BE2C (cell line): Measurements from ENCODE around the gene KIAA0825.

Experiments used
- DNase-seq: peaks from one replicate; pipeline ENCODE4 v3.0.0-alpha.2; 2020
- H3K27me3 ChIP-seq: fragments of 250-450 bp; sonication (Bioruptor Pico); 2 replicates; pipeline ENCODE4 v1.5.1; 2020; ENCODE audit warnings: mild to moderate bottlenecking
- H3K36me3 ChIP-seq: fragments of 250-450 bp; sonication (Bioruptor Pico); 2 replicates; pipeline ENCODE4 v1.5.1; 2020; ENCODE audit warnings: mild to moderate bottlenecking
- H3K4me1 ChIP-seq: fragments of 250-450 bp; sonication (Bioruptor Pico); 2 replicates; pipeline ENCODE4 v1.5.1; 2020
- H3K4me3 ChIP-seq: 2 replicates; pipeline ENCODE4 v1.5.1; 2011; ENCODE audit warnings: low read depth, low read length
- H3K9me3 ChIP-seq: fragments of 250-450 bp; sonication (Bioruptor Pico); 2 replicates; pipeline ENCODE4 v1.5.1; 2020
- TF ChIP-seq, protein P1 (sequence below): IDR thresholded peaks from 2 replicates; pipeline ENCODE4 v1.5.1; 2012; ENCODE audit warnings: mild to moderate bottlenecking, low read depth, low read length

The KIAA0825 gene

DNA sequence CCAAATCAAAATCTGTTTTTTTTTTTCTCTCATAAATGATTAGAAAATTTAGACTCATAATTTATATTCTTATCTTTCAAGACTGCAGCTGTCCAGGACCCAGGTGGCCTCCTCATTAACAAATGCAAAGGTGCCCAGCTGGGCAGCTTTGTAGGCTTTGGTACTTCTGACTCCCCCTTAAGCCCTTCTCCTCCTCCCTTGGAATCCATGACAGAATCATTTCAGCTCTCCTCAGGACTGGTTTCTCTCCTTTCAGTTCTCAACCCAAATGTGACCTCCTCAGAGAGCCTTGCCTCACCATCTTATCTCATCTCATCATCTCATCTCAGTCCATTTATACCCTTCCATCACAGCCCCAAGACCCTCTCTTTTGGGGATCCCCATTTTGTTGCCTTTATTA, 221.7 kb downstream of the KIAA0825 start:
- TF ChIP-seq, protein P1, sequence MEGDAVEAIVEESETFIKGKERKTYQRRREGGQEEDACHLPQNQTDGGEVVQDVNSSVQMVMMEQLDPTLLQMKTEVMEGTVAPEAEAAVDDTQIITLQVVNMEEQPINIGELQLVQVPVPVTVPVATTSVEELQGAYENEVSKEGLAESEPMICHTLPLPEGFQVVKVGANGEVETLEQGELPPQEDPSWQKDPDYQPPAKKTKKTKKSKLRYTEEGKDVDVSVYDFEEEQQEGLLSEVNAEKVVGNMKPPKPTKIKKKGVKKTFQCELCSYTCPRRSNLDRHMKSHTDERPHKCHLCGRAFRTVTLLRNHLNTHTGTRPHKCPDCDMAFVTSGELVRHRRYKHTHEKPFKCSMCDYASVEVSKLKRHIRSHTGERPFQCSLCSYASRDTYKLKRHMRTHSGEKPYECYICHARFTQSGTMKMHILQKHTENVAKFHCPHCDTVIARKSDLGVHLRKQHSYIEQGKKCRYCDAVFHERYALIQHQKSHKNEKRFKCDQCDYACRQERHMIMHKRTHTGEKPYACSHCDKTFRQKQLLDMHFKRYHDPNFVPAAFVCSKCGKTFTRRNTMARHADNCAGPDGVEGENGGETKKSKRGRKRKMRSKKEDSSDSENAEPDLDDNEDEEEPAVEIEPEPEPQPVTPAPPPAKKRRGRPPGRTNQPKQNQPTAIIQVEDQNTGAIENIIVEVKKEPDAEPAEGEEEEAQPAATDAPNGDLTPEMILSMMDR: no peak
- DNase-seq: no peak

DNA sequence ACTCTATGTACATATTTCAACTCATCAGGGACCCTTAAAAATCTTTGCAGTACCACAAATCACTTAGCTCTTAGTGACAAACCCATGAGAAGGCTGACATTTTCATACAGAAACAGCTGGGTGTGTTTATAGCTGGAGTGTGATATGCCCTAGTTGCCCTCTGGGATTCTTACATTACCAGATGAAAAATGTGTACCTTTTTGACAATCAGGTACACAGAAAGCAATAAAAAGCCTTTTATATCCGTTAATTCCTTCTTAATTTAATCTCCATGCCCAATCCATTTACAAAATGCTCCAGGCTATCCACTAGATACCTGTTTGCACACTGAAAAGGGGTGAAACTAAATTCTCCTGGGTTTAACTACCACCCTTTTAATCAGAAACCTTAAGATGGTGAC, 222.9 kb downstream of the KIAA0825 start:
- H3K4me1 ChIP-seq: peaks cover 8% of the 10 kb centered on the region
- no peaks in the 10 kb centered on the region for H3K36me3 ChIP-seq
- H3K27me3 ChIP-seq: no peaks in the 10 kb centered on the region
- TF ChIP-seq, protein P1: no peak
- H3K4me3 ChIP-seq: no peak overlapping the region
- no peak for DNase-seq
- H3K9me3 ChIP-seq: no peaks in the 10 kb centered on the region

More for the DNA sequence above, 221.7 kb downstream of the KIAA0825 start:
- H3K27me3 ChIP-seq: no peaks in the 10 kb centered on the region
- no peak overlapping the region for H3K4me3 ChIP-seq
- H3K9me3 ChIP-seq: no peaks in the 10 kb centered on the region
- no peaks in the 10 kb centered on the region for H3K36me3 ChIP-seq
- peaks cover 8% of the 10 kb centered on the region for H3K4me1 ChIP-seq

DNA sequence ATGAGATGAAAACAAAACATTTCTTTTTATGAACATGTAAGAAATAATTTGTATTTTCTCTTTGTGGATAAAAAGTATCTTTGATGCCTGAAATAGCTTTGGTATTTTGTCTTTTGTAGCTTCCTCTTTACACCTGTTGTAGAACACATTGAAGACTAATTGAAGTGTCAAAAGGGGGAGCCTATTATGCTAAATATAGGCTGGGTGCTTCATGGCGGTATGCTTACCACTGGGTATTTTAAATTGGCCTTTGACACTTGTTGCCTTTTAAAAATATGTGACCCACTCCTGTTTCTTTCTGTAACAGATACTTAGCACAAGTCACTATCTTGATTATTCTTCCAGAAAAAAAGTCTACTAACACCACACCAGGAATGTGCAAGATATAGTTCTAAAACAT, 226.4 kb downstream of the KIAA0825 start:
- no peak for DNase-seq
- TF ChIP-seq, protein P1: no peak
- H3K27me3 ChIP-seq: no peaks in the 10 kb centered on the region
- no peak overlapping the region for H3K4me3 ChIP-seq
- peaks cover 8% of the 10 kb centered on the region for H3K4me1 ChIP-seq
- no peaks in the 10 kb centered on the region for H3K9me3 ChIP-seq
- no peaks in the 10 kb centered on the region for H3K36me3 ChIP-seq

DNA sequence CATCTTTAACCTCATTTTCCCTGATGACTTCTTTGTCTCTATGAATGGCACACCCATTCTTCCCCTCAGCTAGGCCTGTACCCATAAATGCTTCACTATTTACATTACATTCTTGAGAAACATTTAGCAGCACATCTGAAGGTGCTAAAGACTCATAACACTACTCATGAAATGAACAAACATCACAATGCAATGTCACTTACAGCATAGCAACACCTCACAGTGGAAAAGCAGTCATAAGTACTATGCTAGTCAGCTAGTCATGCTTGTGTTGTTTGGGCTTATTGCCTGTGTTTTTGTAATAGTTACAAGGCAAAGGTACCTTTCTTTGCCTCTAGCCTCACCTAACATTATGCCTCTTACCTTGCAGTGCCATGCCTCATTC, 228.9 kb downstream of the KIAA0825 start:
- H3K4me3 ChIP-seq: no peak overlapping the region
- no peaks in the 10 kb centered on the region for H3K27me3 ChIP-seq
- H3K36me3 ChIP-seq: no peaks in the 10 kb centered on the region
- no peaks in the 10 kb centered on the region for H3K9me3 ChIP-seq
- TF ChIP-seq, protein P1: no peak
- no peak for DNase-seq
- no peaks in the 10 kb centered on the region; the same call in 1 of the 2 replicates for H3K4me1 ChIP-seq

DNA sequence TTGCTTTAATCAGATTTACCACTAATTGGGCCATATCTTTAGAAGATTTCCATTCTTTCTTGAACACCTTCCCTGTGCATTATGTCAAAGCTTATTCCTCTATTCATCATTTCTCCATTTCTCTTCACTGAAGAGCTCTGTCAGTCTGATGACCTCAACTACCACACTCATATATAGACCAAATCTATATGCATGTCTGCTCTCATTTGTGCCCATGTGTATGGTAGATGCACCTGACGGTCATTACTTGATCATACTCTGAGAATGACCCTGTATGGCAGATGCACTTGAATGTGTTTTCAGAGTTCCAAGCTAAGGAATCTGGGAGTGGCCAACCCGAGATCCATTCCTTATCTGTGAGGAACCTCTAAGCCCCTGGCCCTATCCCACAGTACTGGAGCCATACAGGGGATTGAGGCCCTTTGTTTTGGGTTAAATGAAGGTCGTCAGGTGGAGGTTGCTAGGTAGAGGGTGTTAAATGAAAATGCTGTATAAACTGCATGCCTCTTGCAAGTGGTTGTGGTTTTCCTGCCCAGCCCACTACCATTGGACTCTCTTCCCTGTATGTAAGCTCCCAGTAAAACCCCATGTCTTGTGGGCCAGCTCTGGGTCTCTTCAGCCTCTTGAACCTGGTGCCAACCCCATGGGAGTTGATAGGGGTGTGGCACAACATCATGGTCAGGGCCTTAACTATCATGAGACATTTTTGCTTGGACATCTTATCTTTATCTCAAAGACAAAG, 229.5 kb downstream of the KIAA0825 start:
- Histone ChIP-seq H3K27me3 (no peaks in the 10 kb centered on the region), H3K4me1 (no peaks in the 10 kb centered on the region; the same call in 1 of the 2 replicates), H3K9me3 (no peaks in the 10 kb centered on the region), H3K4me3 (no peak overlapping the region), H3K36me3 (no peaks in the 10 kb centered on the region)
- TF ChIP-seq, protein P1: no peak
- no peak for DNase-seq

DNA sequence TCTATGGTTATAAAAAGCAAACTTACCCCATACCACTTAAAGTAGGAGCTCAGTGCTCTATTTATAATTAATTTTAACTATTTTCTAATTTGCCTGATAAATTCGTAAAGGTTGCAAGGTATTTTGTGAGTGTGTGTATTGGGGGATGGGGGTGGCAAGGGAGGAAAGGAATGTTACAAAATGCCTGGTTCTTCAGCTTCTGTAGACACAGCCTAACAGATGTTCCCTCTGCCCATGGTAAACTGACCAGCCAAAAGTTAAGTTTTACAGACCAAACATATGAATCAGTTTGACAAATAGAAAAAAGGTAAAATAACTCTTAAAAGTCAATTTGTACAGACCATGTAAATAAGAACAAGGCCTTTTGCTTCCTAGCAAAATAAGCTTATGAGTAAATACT, 232.6 kb downstream of the KIAA0825 start:
- no peaks in the 10 kb centered on the region for H3K36me3 ChIP-seq
- no peak overlapping the region for H3K4me3 ChIP-seq
- H3K4me1 ChIP-seq: no peaks in the 10 kb centered on the region; the same call in 1 of the 2 replicates
- H3K27me3 ChIP-seq: no peaks in the 10 kb centered on the region
- no peak for DNase-seq
- TF ChIP-seq, protein P1: no peak
- H3K9me3 ChIP-seq: no peaks in the 10 kb centered on the region
